Activated T-cell treated with anti-CD3 and anti-CD28 coated beads, Interleukin-2, amount 50 U/mL, for 72 hours (primary cell): ENCODE measurements around the gene SLC4A5. TPM values are rescaled to one million over a fixed set of nuclear protein-coding genes. Genes with fewer than 3 reads are reported as not detected.

Experiments
- ATAC-seq, 2 donors: fragments of 150-1000 bp; cut with Tn5 transposase; replicated peaks in 1 of 2; 2 replicates each; pipeline ENCODE4 v1.10.0; 2021; ENCODE audit warnings: moderate library complexity in 2 of 2, mild to moderate bottlenecking in 1 of 2
- DNase-seq, 2 donors: peaks; one replicate each; pipeline ENCODE4 v3.0.0; 2021 to 2022; ENCODE audit warnings: mixed read lengths in 1 of 2
- H3K27ac Mint-ChIP-seq: one replicate; pipeline ENCODE4 v1.8.0; 2022; ENCODE audit warnings: mild to moderate bottlenecking, moderate library complexity, mixed read lengths
- H3K27me3 Mint-ChIP-seq: one replicate; pipeline ENCODE4 v1.8.0; 2022; ENCODE audit warnings: low read depth, mixed read lengths
- H3K36me3 Mint-ChIP-seq, 2 donors: one replicate each; pipeline ENCODE4 v1.8.0; 2022; ENCODE audit warnings: mixed read lengths in 2 of 2, mild to moderate bottlenecking in 1 of 2; ENCODE audit not compliant: insufficient read depth in 2 of 2
- H3K4me1 Mint-ChIP-seq: one replicate; pipeline ENCODE4 v1.8.0; 2022; ENCODE audit warnings: low read depth, mixed read lengths
- H3K4me3 Mint-ChIP-seq, 2 donors: one replicate each; pipeline ENCODE4 v1.8.0; 2022; ENCODE audit warnings: mild to moderate bottlenecking in 2 of 2, mixed read lengths in 2 of 2, moderate library complexity in 2 of 2
- H3K9me3 Mint-ChIP-seq, 2 donors: one replicate each; pipeline ENCODE4 v1.8.0; 2022; ENCODE audit warnings: mixed read lengths in 2 of 2
- total RNA-seq, 2 donors: library from RNA; stranded (reverse); gene quantifications; one replicate each; pipeline ENCODE4 v1.2.3, GENCODE V29; 2022

The SLC4A5 gene
- 1 to 10 TPM; 4.4 to 6.5 TPM for total RNA-seq

DNA sequence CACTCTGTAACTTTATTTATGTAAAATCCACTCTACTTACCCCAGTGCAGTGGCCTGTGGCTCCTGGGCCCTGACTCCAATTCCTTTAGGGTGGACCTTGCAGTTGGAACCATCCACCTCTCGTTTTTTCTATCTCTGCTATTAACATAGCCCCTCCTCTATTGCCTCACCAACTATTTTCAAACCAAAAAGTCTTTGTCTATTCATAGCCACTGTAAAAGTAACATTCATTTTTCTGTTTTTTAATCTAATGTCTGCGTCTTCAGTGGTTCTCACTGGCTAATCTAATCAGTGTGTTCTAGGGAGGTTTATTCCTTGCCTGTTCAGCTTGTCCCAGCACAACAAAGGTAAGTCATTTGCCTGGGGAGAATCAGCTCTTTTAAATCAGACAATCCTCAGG, at the start of gene SLC4A5:
SLC4A5 (minus strand) TSS at position 101 of the 400 bp plus-strand sequence. CDS start 28,393 bp downstream, outside the sequence.
- Mint-ChIP-seq H3K4me3 (no peak within 1 kb of the TSS), H3K36me3 (no peaks in the 10 kb centered on the region), H3K9me3 (no peaks in the 10 kb centered on the region), H3K27me3 (no peaks in the 10 kb centered on the region), H3K4me1 (no peaks in the 10 kb centered on the region), H3K27ac (no peak within 1 kb of the TSS)
- no peak for DNase-seq
- ATAC-seq: no peak

GRCh38 chr2:74392449-74392743, 49.2 kb upstream of the SLC4A5 start:
- Mint-ChIP-seq H3K36me3 (no peaks in the 10 kb centered on the region), H3K27ac (peak overlapping the region; percentile 34), H3K27me3 (no peaks in the 10 kb centered on the region), H3K9me3 (no peaks in the 10 kb centered on the region), H3K4me1 (no peaks in the 10 kb centered on the region), H3K4me3 (peak overlapping the region; percentile 91 to 92)
- DNase-seq (no peak), ATAC-seq (no peak)

- Mint-ChIP-seq H3K27ac (peak overlapping the region; percentile 96), H3K4me3 (peak overlapping the region; percentile 91 to 92), H3K36me3 (no peaks in the 10 kb centered on the region), H3K9me3 (no peaks in the 10 kb centered on the region), H3K4me1 (no peaks in the 10 kb centered on the region), H3K27me3 (no peaks in the 10 kb centered on the region)
- peak; percentile 74 to 78 for ATAC-seq
- peak; percentile 92 to 95 for DNase-seq
These were observed 48.6 kb upstream of the SLC4A5 start for GRCh38 chr2:74391580-74392448.

- H3K4me1 Mint-ChIP-seq: no peaks in the 10 kb centered on the region
- DNase-seq (no peak), ATAC-seq (peak; percentile 8 to 12)
- no peaks in the 10 kb centered on the region for H3K9me3 Mint-ChIP-seq
- H3K27ac Mint-ChIP-seq: peak overlapping the region; percentile 51
- H3K36me3 Mint-ChIP-seq: no peaks in the 10 kb centered on the region
- H3K27me3 Mint-ChIP-seq: no peaks in the 10 kb centered on the region
- H3K4me3 Mint-ChIP-seq: peak overlapping the region; percentile 91 to 92
These were observed 48.0 kb upstream of the SLC4A5 start for GRCh38 chr2:74391209-74391579.

GRCh38 chr2:74390606-74391005, 47.4 kb upstream of the SLC4A5 start:
- Mint-ChIP-seq H3K4me3 (peak overlapping the region; percentile 91 to 92), H3K4me1 (no peaks in the 10 kb centered on the region), H3K27ac (no peak overlapping the region), H3K36me3 (no peaks in the 10 kb centered on the region), H3K27me3 (no peaks in the 10 kb centered on the region), H3K9me3 (no peaks in the 10 kb centered on the region)
- DNase-seq (no peak), ATAC-seq (no peak)

GRCh38 chr2:74387346-74387745, 44.1 kb upstream of the SLC4A5 start:
- H3K36me3 Mint-ChIP-seq: no peaks in the 10 kb centered on the region
- ATAC-seq (peak; percentile 71 to 79), DNase-seq (peak; percentile 19)
- no peaks in the 10 kb centered on the region for H3K9me3 Mint-ChIP-seq
- no peak overlapping the region for H3K4me3 Mint-ChIP-seq
- no peak overlapping the region for H3K27ac Mint-ChIP-seq
- H3K27me3 Mint-ChIP-seq: no peaks in the 10 kb centered on the region
- H3K4me1 Mint-ChIP-seq: no peaks in the 10 kb centered on the region

DNA sequence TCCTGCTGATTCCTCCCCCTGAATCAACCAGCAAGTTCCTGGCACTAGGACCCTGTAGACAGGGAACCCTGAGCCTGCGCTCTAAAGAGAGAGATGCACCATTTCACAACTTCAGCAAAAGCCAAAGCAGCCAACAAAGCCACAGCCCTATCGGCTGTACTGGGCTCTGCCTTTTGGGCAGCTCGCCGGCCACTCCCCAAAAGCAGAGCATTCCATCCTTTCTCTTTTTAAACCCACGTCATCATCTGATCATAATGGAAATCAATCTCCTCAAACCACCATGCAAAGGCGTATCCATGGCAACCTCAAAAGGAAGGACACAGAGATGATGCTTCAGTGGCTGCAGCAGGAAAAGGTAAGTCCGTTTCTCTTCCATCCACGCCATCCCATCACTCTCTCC, 42.2 kb upstream of the SLC4A5 start:
- no peak overlapping the region for H3K4me3 Mint-ChIP-seq
- no peak overlapping the region for H3K27ac Mint-ChIP-seq
- ATAC-seq: no peak
- H3K36me3 Mint-ChIP-seq: no peaks in the 10 kb centered on the region
- peaks cover 14% of the 10 kb centered on the region for H3K4me1 Mint-ChIP-seq
- H3K27me3 Mint-ChIP-seq: no peaks in the 10 kb centered on the region
- DNase-seq: no peak
- no peaks in the 10 kb centered on the region for H3K9me3 Mint-ChIP-seq

GRCh38 chr2:74384051-74384450, 40.8 kb upstream of the SLC4A5 start:
- Mint-ChIP-seq H3K27me3 (no peaks in the 10 kb centered on the region), H3K4me1 (peaks cover 18% of the 10 kb centered on the region), H3K27ac (peak overlapping the region; percentile 24), H3K36me3 (no peaks in the 10 kb centered on the region), H3K4me3 (no peak overlapping the region), H3K9me3 (no peaks in the 10 kb centered on the region)
- ATAC-seq (no peak), DNase-seq (no peak)

GRCh38 chr2:74383254-74383653, 40.0 kb upstream of the SLC4A5 start:
- Mint-ChIP-seq H3K9me3 (no peaks in the 10 kb centered on the region), H3K4me3 (no peak overlapping the region), H3K27me3 (no peaks in the 10 kb centered on the region), H3K27ac (no peak overlapping the region), H3K36me3 (no peaks in the 10 kb centered on the region), H3K4me1 (peaks cover 18% of the 10 kb centered on the region)
- ATAC-seq (no peak), DNase-seq (no peak)

GRCh38 chr2:74381751-74382150, 38.5 kb upstream of the SLC4A5 start:
- Mint-ChIP-seq H3K27me3 (no peaks in the 10 kb centered on the region), H3K36me3 (no peaks in the 10 kb centered on the region), H3K4me3 (no peak overlapping the region), H3K4me1 (peaks cover 18% of the 10 kb centered on the region), H3K27ac (no peak overlapping the region), H3K9me3 (no peaks in the 10 kb centered on the region)
- ATAC-seq: no peak
- DNase-seq: no peak

DNA sequence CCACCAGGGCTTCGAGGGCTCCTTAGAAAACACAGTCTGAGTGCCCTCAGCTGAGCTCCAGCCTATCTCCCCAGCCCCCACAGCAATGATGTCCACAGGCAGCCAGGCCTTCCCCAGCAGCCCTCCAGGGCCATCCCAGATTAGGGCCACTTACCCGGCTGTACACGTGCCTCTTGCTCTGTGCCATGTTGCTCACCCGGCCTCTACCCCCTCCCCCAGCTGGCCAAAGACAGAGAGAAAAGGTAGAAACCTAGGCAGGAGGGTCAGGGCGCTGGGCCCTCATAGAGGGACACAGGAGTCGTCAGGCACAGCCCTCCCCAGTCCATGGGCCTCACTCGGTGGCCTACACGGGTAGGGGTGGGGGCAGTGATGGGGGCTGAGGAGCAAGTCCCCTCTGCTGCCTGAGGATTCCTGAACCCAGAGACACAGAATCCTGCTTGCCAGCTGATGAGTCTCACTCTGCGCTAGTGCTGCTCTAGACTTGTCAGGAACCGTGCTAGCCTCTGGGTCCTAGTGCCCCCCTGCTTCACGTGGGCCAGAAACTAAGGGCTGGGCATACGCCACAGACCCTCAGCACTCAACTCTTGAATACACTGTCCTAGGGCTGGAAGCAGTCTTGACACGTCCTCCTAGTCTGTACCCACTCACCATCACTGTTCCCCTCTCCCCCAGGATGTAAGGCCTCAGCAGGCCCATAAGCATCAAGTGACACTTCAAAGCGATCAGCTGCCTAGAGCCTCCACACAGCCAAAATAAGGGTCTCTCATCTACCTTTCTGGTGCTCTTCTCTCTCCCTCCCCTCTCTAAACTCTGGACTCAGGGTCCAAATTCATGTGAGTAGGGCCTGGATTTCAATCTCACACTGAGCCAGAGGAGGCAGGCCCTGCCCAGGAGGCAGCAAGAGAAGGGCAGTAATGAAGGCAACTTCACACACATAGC, 36.9 kb upstream of the SLC4A5 start, which contains the start of gene DCTN1:
DCTN1 (minus strand) TSS at position 461 of the 939 bp plus-strand sequence; CDS start at position 187, 274 bp downstream.
- H3K9me3 Mint-ChIP-seq: no peaks in the 10 kb centered on the region
- peak; percentile 8 to 13 for DNase-seq
- no peaks in the 10 kb centered on the region for H3K36me3 Mint-ChIP-seq
- no peaks in the 10 kb centered on the region for H3K27me3 Mint-ChIP-seq
- ATAC-seq: peak; percentile 37 to 59
- H3K27ac Mint-ChIP-seq: no peak within 1 kb of the TSS
- H3K4me3 Mint-ChIP-seq: peak within 1 kb of the TSS; percentile 2 to 6
- peaks cover 18% of the 10 kb centered on the region for H3K4me1 Mint-ChIP-seq

- no peaks in the 10 kb centered on the region for H3K9me3 Mint-ChIP-seq
- H3K4me3 Mint-ChIP-seq: no peak overlapping the region
- H3K36me3 Mint-ChIP-seq: no peaks in the 10 kb centered on the region
- DNase-seq (no peak), ATAC-seq (no peak)
- H3K27me3 Mint-ChIP-seq: no peaks in the 10 kb centered on the region
- H3K4me1 Mint-ChIP-seq: peaks cover 22% of the 10 kb centered on the region
- no peak overlapping the region for H3K27ac Mint-ChIP-seq
These were observed 34.8 kb upstream of the SLC4A5 start for GRCh38 chr2:74378007-74378406.

DNA sequence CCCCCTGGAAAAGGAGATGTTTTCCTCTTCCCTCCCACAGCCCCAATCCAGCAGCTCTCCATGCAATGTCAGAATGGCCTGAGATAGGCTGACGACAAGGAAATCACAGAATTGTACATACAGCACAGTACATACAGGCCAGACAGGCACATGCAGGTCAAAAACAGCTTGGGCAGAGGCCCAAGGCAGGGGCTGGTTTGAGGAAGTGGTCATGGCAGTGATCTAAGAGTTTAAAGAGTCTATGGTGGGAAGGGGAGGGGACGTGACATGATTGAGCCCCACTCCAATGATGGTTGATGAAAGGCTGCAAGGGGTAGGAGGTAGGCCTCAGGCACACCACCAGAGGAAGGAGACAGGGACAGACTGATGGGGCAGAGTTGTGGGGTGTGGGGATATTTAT, 32.6 kb upstream of the SLC4A5 start:
- Mint-ChIP-seq H3K9me3 (no peaks in the 10 kb centered on the region), H3K4me1 (peaks cover 11% of the 10 kb centered on the region), H3K27me3 (no peaks in the 10 kb centered on the region), H3K36me3 (peaks cover 0 to 2% of the 10 kb centered on the region in 2 donors), H3K4me3 (no peak overlapping the region), H3K27ac (no peak overlapping the region)
- ATAC-seq (no peak), DNase-seq (no peak)
